ENCODE results near the gene GOLT1A. TPM values are rescaled to one million over a fixed set of nuclear protein-coding genes. Genes with fewer than 3 reads are reported as not detected.

Gene GOLT1A
- polyA plus RNA-seq, 4 donors, result 42.8 to 136 (median 112) TPM

DNA sequence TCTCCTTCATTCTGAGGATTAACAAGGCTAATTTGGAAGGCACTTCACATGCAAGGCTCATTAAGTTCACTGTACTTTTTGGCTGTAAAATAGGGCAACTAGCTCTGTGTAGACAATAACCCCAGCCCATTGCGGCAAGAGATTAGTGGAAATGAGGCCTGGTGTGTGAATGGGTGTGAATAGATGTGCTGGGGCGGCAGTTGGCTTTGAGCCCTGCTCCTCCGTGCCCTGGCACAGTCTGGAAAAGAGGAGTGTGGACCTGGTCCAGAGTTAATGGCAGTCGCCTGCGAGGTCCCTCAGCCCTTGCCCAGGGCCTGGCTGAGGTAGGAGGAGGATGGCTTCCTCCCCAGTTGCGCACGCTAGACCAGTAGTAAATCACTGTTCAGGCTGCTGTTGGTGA, 22.3 kb downstream of the GOLT1A start:
- peaks cover 0 to 2% (median 0%) of the 10 kb centered on the region in 3 donors for H3K36me3 ChIP-seq (ENCODE audit: control insufficient read depth in 3 of 3, insufficient read depth in 2 of 3, low read depth in 1 of 3, low read length in 3 of 3)
- peak overlapping the region in 1 of 3 donors; percentile 84 for H3K27ac ChIP-seq (ENCODE audit: low read depth in 1 of 3, low read length in 2 of 3)
- no peaks in the 10 kb centered on the region for H3K9me3 ChIP-seq (ENCODE audit: control insufficient read depth in 2 of 2, insufficient read depth in 1 of 2, low read depth in 1 of 2, low read length in 1 of 2)
- peak in 1 of 2 donors; percentile 32 for DNase-seq
- peaks cover 0 to 5% (median 0%) of the 10 kb centered on the region in 3 donors for H3K27me3 ChIP-seq (ENCODE audit: control insufficient read depth in 3 of 3, insufficient read depth in 3 of 3, low read length in 3 of 3)
- peaks cover 0 to 62% (median 0%) of the 10 kb centered on the region in 3 donors for H3K4me1 ChIP-seq (ENCODE audit: control insufficient read depth in 3 of 3, insufficient read depth in 2 of 3, low read depth in 1 of 3, low read length in 2 of 3)
- H3K4me3 ChIP-seq (ENCODE audit: low read depth in 1 of 3, low read length in 3 of 3), result no peak overlapping the region
- 27 to 66% (median 48%) methylated on average over 7 of the region's 7 CpGs for WGBS, 3 donors
- no peak for FAIRE-seq

DNA sequence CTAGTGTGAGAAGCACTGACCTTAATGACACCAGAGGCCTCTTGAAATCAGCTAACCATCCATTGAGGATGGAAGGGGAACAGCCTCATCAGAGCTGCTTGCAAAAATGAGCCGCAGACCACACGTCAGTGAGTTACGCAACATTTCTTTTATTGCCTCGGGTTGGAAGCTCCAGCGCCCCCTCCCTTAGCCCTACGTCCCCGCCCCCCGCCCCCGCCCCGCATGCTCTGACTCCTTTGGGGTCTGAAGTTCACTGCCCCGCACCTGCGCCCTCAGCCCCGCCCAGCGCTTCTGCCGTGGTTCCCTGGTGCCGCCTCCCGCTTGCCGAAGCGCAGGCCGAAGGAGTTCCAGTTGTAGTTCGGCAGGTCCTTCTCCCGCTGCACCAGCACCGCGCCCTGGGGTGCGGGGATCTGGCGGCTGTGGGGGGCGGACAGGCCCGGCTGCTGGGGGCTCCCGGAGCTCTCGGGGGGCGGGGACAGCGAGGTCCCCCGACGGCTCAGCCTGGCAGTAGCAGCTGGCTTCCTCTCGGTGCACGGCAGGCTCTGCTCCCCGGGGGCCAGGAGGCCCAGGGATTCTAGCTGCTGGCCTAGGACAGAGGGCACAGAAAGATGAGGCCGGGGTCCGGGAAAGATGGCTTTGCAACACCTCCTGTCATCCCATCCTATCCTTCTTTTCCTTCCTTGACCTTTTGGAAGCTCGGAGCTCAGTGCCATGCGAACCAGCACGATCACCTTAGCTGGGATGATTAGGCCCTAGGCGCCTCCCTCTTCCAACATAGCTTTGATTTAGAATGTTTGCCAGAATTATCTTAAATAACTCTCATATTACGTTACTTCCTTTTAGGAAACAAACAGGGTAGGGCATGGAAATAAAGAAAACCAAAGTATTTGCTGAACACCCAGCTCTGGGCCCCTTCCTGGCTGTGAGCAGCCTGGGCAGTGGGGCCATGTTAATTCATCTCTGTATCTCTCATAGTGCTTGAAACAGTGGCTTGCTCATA, 23.3 kb downstream of the GOLT1A start:
- 4 to 10% (median 6%) methylated on average over 41 to 44 of the region's 44 CpGs for WGBS, 3 donors
- peak overlapping the region in 2 of 3 donors; percentile 13 to 41 for H3K4me3 ChIP-seq (ENCODE audit: low read depth in 1 of 3, low read length in 3 of 3)

DNA sequence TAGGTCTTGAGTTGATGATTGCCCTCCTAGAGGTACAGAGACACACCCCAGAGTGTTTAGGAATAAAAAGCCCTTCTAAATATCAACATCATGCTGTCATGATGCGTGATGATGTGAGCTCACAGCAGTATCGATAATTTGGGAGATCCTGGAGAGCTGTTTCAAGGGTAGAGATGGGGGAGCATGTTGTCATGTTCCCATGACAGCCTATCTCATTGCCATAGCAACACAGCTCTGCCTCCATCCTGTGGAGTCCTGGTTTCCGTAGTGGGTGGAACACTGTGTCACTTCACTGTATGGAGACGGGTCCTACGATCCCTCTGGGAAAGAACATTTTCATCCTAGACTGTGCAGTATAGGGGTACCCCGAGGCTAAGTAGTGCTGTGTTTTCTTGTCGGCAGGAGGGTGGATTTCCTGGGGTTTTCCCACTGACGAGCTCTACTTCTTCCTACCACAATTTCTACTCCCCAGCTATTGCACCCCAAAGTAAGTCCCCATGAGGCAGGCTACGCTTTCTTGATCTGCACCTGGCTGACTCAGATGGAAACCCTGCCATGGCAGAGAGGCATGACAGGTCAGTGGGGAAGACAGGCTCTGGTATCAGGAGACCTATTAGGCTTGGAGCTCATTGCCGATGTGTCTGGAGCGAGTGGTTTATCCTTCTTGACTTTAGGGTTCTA, 24.7 kb downstream of the GOLT1A start:
- H3K36me3 ChIP-seq (ENCODE audit: control insufficient read depth in 3 of 3, insufficient read depth in 2 of 3, low read depth in 1 of 3, low read length in 3 of 3), result no peaks in the 10 kb centered on the region
- no peak for DNase-seq
- H3K27me3 ChIP-seq (ENCODE audit: control insufficient read depth in 3 of 3, insufficient read depth in 3 of 3, low read length in 3 of 3), result peaks cover 0 to 5% (median 0%) of the 10 kb centered on the region in 3 donors
- peaks cover 0 to 56% (median 0%) of the 10 kb centered on the region in 3 donors for H3K4me1 ChIP-seq (ENCODE audit: control insufficient read depth in 3 of 3, insufficient read depth in 2 of 3, low read depth in 1 of 3, low read length in 2 of 3)
- H3K27ac ChIP-seq (ENCODE audit: low read depth in 1 of 3, low read length in 2 of 3), result no peak overlapping the region
- FAIRE-seq, result no peak
- no peak overlapping the region for H3K4me3 ChIP-seq (ENCODE audit: low read depth in 1 of 3, low read length in 3 of 3)
- H3K9me3 ChIP-seq (ENCODE audit: control insufficient read depth in 2 of 2, insufficient read depth in 1 of 2, low read depth in 1 of 2, low read length in 1 of 2), result no peaks in the 10 kb centered on the region
- 76 to 86% (median 80%) methylated on average over 11 of the region's 11 CpGs for WGBS, 3 donors

More for the DNA sequence above, 23.3 kb downstream of the GOLT1A start:
- no peaks in the 10 kb centered on the region for H3K36me3 ChIP-seq (ENCODE audit: control insufficient read depth in 3 of 3, insufficient read depth in 2 of 3, low read depth in 1 of 3, low read length in 3 of 3)
- no peak for FAIRE-seq
- peak; percentile 82 to 94 for DNase-seq
- H3K4me1 ChIP-seq (ENCODE audit: control insufficient read depth in 3 of 3, insufficient read depth in 2 of 3, low read depth in 1 of 3, low read length in 2 of 3), result peaks cover 0 to 64% (median 0%) of the 10 kb centered on the region in 3 donors
- no peaks in the 10 kb centered on the region for H3K9me3 ChIP-seq (ENCODE audit: control insufficient read depth in 2 of 2, insufficient read depth in 1 of 2, low read depth in 1 of 2, low read length in 1 of 2)
- peaks cover 0 to 5% (median 0%) of the 10 kb centered on the region in 3 donors for H3K27me3 ChIP-seq (ENCODE audit: control insufficient read depth in 3 of 3, insufficient read depth in 3 of 3, low read length in 3 of 3)
- H3K27ac ChIP-seq (ENCODE audit: low read depth in 1 of 3, low read length in 2 of 3), result peak overlapping the region in 2 of 3 donors; percentile 20 to 84

DNA sequence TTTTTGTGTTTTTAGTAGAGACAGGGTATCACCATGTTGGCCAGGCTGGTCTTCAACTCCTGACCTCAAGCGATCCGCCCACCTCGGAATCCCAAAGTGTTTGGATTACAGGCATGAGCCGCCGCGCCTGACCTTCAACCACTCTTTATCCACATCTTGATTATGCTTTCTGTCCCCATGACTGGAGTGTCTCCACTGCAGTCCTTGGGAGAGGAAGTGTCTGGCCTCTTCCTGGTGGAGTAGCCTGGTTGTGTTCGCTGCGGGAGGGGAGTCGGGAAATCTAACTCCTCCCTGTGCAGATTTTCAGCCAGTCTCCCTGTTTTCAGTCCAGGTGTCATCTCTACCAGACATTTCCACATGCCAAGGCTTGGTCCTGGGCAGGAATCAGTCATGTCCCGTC, 27.2 kb downstream of the GOLT1A start:
- Histone ChIP-seq H3K9me3 (ENCODE audit: control insufficient read depth in 2 of 2, insufficient read depth in 1 of 2, low read depth in 1 of 2, low read length in 1 of 2) (no peaks in the 10 kb centered on the region), H3K27ac (ENCODE audit: low read depth in 1 of 3, low read length in 2 of 3) (peak overlapping the region in 1 of 3 donors; percentile 55), H3K4me3 (ENCODE audit: low read depth in 1 of 3, low read length in 3 of 3) (no peak overlapping the region), H3K4me1 (ENCODE audit: control insufficient read depth in 3 of 3, insufficient read depth in 2 of 3, low read depth in 1 of 3, low read length in 2 of 3) (peaks cover 0 to 33% (median 0%) of the 10 kb centered on the region in 3 donors), H3K36me3 (ENCODE audit: control insufficient read depth in 3 of 3, insufficient read depth in 2 of 3, low read depth in 1 of 3, low read length in 3 of 3) (no peaks in the 10 kb centered on the region), H3K27me3 (ENCODE audit: control insufficient read depth in 3 of 3, insufficient read depth in 3 of 3, low read length in 3 of 3) (peaks cover 0 to 5% (median 0%) of the 10 kb centered on the region in 3 donors)
- WGBS, 3 donors, result 31 to 57% (median 53%) methylated on average over 10 of the region's 10 CpGs
- DNase-seq (peak; percentile 67 to 73), FAIRE-seq (no peak)

DNA sequence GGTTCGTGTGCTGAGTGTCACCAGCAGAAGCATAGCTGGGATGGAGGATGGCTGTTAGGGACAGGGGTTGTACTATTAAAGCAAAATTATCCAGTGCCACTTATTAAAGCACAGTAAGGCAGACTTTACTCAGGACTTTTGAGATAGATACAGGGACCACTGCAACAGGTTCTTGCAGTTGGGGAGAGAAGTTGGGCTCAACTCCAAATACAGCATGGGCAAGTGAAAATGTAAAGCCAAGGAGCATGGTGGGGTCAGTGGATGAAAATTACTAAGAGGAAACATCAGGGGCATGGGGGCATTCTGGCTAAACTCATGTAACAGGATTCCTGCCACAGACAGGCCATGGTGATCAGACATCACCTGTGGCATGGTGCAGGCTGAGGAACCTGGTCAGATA, 32.7 kb downstream of the GOLT1A start:
- FAIRE-seq, result no peak
- no peak overlapping the region for H3K4me3 ChIP-seq (ENCODE audit: low read depth in 1 of 3, low read length in 3 of 3)
- DNase-seq, result no peak
- no peak overlapping the region for H3K27ac ChIP-seq (ENCODE audit: low read depth in 1 of 3, low read length in 2 of 3)
- no peaks in the 10 kb centered on the region for H3K36me3 ChIP-seq (ENCODE audit: control insufficient read depth in 3 of 3, insufficient read depth in 2 of 3, low read depth in 1 of 3, low read length in 3 of 3)
- no peaks in the 10 kb centered on the region for H3K9me3 ChIP-seq (ENCODE audit: control insufficient read depth in 2 of 2, insufficient read depth in 1 of 2, low read depth in 1 of 2, low read length in 1 of 2)
- H3K4me1 ChIP-seq (ENCODE audit: control insufficient read depth in 3 of 3, insufficient read depth in 2 of 3, low read depth in 1 of 3, low read length in 2 of 3), result peaks cover 0 to 19% (median 0%) of the 10 kb centered on the region in 3 donors
- 58 to 74% (median 68%) methylated on average over 1 of the region's 1 CpG for WGBS, 3 donors
- peaks cover 0 to 3% (median 1%) of the 10 kb centered on the region in 3 donors for H3K27me3 ChIP-seq (ENCODE audit: control insufficient read depth in 3 of 3, insufficient read depth in 3 of 3, low read length in 3 of 3)

DNA sequence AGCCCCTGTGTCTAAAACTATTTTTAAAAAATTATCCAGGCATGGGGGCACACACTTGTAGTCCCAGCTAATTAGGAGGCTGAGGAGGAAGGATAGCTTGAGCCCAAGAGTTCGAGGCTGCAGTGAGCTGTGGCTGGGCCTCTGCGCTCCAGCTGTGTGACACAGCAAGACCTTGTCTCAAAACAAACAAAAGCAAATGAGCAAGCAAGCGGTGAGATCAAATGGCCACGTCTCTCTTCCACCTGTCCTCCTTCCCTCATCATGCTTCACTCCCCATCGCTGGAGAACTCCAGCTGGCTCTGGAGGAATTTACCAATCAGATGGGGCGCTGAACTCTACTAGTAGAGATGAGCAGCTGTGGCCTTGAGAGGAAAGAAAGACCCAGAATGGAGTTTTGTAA, 33.7 kb downstream of the GOLT1A start:
- no peak for FAIRE-seq
- Histone ChIP-seq H3K4me1 (ENCODE audit: control insufficient read depth in 3 of 3, insufficient read depth in 2 of 3, low read depth in 1 of 3, low read length in 2 of 3) (peaks cover 0 to 15% (median 0%) of the 10 kb centered on the region in 3 donors), H3K27me3 (ENCODE audit: control insufficient read depth in 3 of 3, insufficient read depth in 3 of 3, low read length in 3 of 3) (peaks cover 0 to 3% (median 2%) of the 10 kb centered on the region in 3 donors), H3K36me3 (ENCODE audit: control insufficient read depth in 3 of 3, insufficient read depth in 2 of 3, low read depth in 1 of 3, low read length in 3 of 3) (no peaks in the 10 kb centered on the region), H3K9me3 (ENCODE audit: control insufficient read depth in 2 of 2, insufficient read depth in 1 of 2, low read depth in 1 of 2, low read length in 1 of 2) (no peaks in the 10 kb centered on the region), H3K27ac (ENCODE audit: low read depth in 1 of 3, low read length in 2 of 3) (no peak overlapping the region), H3K4me3 (ENCODE audit: low read depth in 1 of 3, low read length in 3 of 3) (no peak overlapping the region)
- WGBS, 3 donors, result 35 to 61% (median 60%) methylated on average over 6 of the region's 6 CpGs
- DNase-seq, result no peak

DNA sequence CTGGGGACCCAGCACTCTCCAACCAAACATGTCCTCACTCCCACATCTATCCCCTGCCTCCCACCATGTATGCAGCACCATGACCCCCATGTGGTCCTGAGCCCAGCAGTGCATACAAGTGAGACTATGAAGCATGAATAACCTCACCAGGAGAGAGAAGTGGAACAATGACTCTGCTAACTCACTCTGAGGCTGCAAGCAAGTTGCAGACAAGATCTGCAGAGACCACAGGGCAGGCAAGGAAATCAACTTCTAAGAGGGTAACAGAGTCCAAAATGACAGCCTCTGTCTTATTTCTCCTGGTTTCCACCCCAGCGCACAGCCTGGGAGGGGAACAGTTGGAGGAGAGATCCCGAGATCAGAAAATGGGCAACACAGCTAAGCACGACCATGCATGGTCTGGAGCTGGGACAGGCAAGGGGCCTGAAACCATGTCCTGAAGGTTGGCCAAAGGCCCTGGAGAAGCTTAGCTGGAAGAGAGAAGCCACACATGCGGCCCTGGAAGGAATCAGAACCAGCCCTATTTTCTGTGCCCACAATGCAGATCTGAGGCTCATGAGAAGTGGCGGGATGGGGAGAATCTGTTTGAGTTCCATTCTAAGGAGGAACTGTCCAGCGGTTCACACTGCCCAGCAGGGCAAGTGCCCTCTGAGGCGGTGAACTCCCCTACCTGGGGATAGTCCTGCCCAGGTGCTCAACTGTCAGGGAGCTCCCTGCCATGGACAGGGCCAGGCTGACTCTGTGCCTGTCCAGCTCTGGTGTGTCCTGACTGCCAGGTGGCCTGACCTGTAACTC, 35.1 kb downstream of the GOLT1A start:
- no peak overlapping the region for H3K27ac ChIP-seq (ENCODE audit: low read depth in 1 of 3, low read length in 2 of 3)
- H3K27me3 ChIP-seq (ENCODE audit: control insufficient read depth in 3 of 3, insufficient read depth in 3 of 3, low read length in 3 of 3), result peaks cover 0 to 3% (median 2%) of the 10 kb centered on the region in 3 donors
- no peak overlapping the region for H3K4me3 ChIP-seq (ENCODE audit: low read depth in 1 of 3, low read length in 3 of 3)
- FAIRE-seq, result no peak
- no peak for DNase-seq
- H3K9me3 ChIP-seq (ENCODE audit: control insufficient read depth in 2 of 2, insufficient read depth in 1 of 2, low read depth in 1 of 2, low read length in 1 of 2), result no peaks in the 10 kb centered on the region
- peaks cover 0 to 15% (median 0%) of the 10 kb centered on the region in 3 donors for H3K4me1 ChIP-seq (ENCODE audit: control insufficient read depth in 3 of 3, insufficient read depth in 2 of 3, low read depth in 1 of 3, low read length in 2 of 3)
- no peaks in the 10 kb centered on the region for H3K36me3 ChIP-seq (ENCODE audit: control insufficient read depth in 3 of 3, insufficient read depth in 2 of 3, low read depth in 1 of 3, low read length in 3 of 3)
- WGBS, 3 donors, result 88 to 93% (median 89%) methylated on average over 7 of the region's 7 CpGs
